Vagina (tissue), 2 donors: Measurements from ENCODE around the gene ZNF423. TPM values are rescaled to one million over a fixed set of nuclear protein-coding genes. Genes with fewer than 3 reads are reported as not detected.

Experiments used
- DNase-seq, 2 donors: peaks; one replicate each; pipeline ENCODE4 v3.0.0-alpha.2; 2017; ENCODE audit errors: extremely low spot score in 2 of 2
- H3K27ac ChIP-seq: fragments of 200-600 bp; sonication (generic); one replicate; pipeline ENCODE4 v1.5.1; 2019
- H3K27me3 ChIP-seq: fragments of 200-600 bp; sonication (generic); one replicate; pipeline ENCODE4 v1.5.1; 2019
- H3K36me3 ChIP-seq, 2 donors: fragments of 200-600 bp; sonication (generic); one replicate each; pipeline ENCODE4 v1.5.1; 2017 to 2019
- H3K4me1 ChIP-seq: fragments of 200-600 bp; sonication (generic); one replicate; pipeline ENCODE4 v1.5.1; 2019
- H3K4me3 ChIP-seq, 2 donors: fragments of 200-600 bp; sonication (generic); 1 replicate in 1 of 2; 2 replicates in 1 of 2; pipeline ENCODE4 v1.5.1; 2016 to 2019
- H3K9me3 ChIP-seq: fragments of 200-600 bp; sonication (generic); one replicate; pipeline ENCODE4 v1.5.1; 2019
- CTCF ChIP-seq, 3 experiments: fragments of 450-650 bp in 2 of 3; fragments of 200-600 bp in 1 of 3; sonication (generic) in 1 of 3; IDR thresholded peaks; one replicate each; pipeline ENCODE4 v1.5.1; 2017 to 2019; ENCODE audit warnings: antibody characterized with exemption in 3 of 3, mild to moderate bottlenecking in 2 of 3, moderate library complexity in 2 of 3
- POLR2A ChIP-seq, 2 donors: fragments of 450-650 bp; IDR thresholded peaks; one replicate each; pipeline ENCODE4 v1.6.1; 2017; ENCODE audit warnings: antibody characterized with exemption in 2 of 2, mild to moderate bottlenecking in 2 of 2, moderate library complexity in 2 of 2
- POLR2AphosphoS5 ChIP-seq, 2 donors: sonication (generic); formaldehyde crosslinking; IDR thresholded peaks; one replicate each; pipeline ENCODE4 v1.9.0; 2017; ENCODE audit warnings: antibody characterized with exemption in 2 of 2, mild to moderate bottlenecking in 2 of 2, low read depth in 1 of 2; ENCODE audit not compliant: insufficient read depth in 1 of 2
- intact Hi-C: fragments of 100-400 bp; cut with DNase I; formaldehyde crosslinking; loops from one replicate; pipeline ENCODE4 v1.15.1; 2023
- total RNA-seq: library from RNA; depleted of rRNA; stranded (reverse); fragments of >200 nt; gene quantifications from one replicate; pipeline ENCODE4 v1.2.3, GENCODE V29; 2016

The ZNF423 gene
- total RNA-seq, 1 donor from 2014 or later: 10.3 TPM

DNA sequence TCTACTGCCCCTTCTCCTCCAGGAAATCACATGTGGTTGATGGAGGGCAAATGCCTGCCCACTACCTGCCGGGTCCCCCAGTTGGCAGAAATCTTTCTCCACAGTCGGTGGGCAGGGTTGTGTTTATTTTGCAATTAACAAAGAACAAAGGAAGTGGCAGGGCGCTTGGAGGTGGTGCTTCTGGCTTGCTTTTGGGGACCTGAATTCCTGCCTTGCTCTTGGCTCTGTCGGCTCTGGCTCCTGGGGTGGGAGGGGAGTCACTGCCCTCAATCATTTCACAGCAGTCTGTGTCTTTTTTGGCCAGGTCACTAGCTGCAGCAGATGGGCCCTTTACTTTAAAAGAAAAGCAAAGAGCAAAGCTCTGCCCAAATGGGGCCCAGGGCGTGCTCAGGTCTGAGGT is 413.1 kb downstream of the ZNF423 start:
- intact Hi-C loops: no loop called here
- no peak for TF ChIP-seq POLR2A (IDR thresholded peaks at IDR 0.05)
- no peak for TF ChIP-seq POLR2AphosphoS5 (IDR thresholded peaks at IDR 0.05; ENCODE audit: insufficient read depth in 1 of 2, low read depth in 1 of 2)
- TF ChIP-seq CTCF (IDR thresholded peaks at IDR 0.05): no peak
- Histone ChIP-seq H3K27ac (no peak overlapping the region), H3K36me3 (no peaks in the 10 kb centered on the region), H3K4me3 (no peak overlapping the region), H3K9me3 (no peaks in the 10 kb centered on the region), H3K4me1 (no peaks in the 10 kb centered on the region), H3K27me3 (no peaks in the 10 kb centered on the region)
- no peak for DNase-seq

GRCh38 chr16:49441366-49441780 is 414.5 kb downstream of the ZNF423 start:
- no peaks in the 10 kb centered on the region for H3K27me3 ChIP-seq
- H3K9me3 ChIP-seq: no peaks in the 10 kb centered on the region
- TF ChIP-seq POLR2A (IDR thresholded peaks at IDR 0.05) (no peak), POLR2AphosphoS5 (IDR thresholded peaks at IDR 0.05; ENCODE audit: insufficient read depth in 1 of 2, low read depth in 1 of 2) (no peak), CTCF (IDR thresholded peaks at IDR 0.05) (no peak)
- no peaks in the 10 kb centered on the region for H3K36me3 ChIP-seq
- intact Hi-C loops: no loop called here
- no peak overlapping the region for H3K27ac ChIP-seq
- H3K4me1 ChIP-seq: no peaks in the 10 kb centered on the region
- DNase-seq: no peak
- H3K4me3 ChIP-seq: no peak overlapping the region

DNA sequence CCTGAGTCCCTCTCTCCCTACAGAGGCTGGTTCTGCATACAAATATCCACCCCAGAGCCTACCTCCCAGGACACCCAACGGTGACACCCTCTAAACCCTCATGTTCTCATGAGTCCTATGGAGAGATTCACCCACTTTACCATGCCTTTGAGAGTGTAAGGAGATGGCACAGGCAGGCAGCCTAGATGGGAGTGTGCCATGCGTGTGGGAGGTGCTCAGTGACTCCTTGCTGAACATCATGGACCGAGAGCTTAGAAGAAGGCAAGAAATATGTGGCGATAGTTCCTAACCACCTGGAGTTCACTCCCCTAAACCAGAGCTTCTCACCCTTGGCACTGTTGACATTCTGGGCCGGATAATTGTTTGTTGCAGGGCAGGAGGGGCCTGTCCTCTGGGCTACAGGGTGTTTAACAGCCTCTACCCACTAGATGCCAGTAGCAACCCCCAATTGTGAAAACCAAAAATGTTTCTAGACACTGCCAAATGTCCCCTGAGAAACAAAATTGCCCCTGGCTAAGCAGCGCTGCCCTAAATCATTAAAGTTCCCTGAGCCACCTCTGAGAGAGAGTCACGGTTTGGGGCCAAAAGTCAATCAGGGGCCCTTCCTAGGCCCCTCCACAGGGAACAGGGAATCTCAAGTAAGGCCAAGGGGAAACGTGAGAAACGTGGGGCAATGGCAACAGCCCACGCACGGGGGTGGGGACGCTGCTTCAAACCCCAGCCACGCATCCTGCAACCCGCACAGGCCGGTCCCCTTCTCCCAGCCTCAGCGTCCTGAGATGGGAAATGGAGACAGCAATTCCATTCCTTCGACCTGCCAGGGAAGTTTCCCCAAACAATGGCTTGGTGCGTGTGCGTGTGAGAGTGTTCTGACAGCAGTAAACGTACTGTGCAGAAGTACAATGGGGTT is 415.5 kb downstream of the ZNF423 start:
- Histone ChIP-seq H3K4me1 (no peaks in the 10 kb centered on the region), H3K36me3 (no peaks in the 10 kb centered on the region), H3K4me3 (no peak overlapping the region), H3K9me3 (no peaks in the 10 kb centered on the region), H3K27me3 (no peaks in the 10 kb centered on the region), H3K27ac (no peak overlapping the region)
- intact Hi-C loops: no loop called here
- TF ChIP-seq POLR2AphosphoS5 (IDR thresholded peaks at IDR 0.05; ENCODE audit: insufficient read depth in 1 of 2, low read depth in 1 of 2): no peak
- TF ChIP-seq CTCF (IDR thresholded peaks at IDR 0.05): no peak
- TF ChIP-seq POLR2A (IDR thresholded peaks at IDR 0.05): no peak
- DNase-seq: no peak

GRCh38 chr16:49439676-49440075 is 416.2 kb downstream of the ZNF423 start:
- no peaks in the 10 kb centered on the region for H3K36me3 ChIP-seq
- H3K9me3 ChIP-seq: no peaks in the 10 kb centered on the region
- no peak for TF ChIP-seq CTCF (IDR thresholded peaks at IDR 0.05)
- TF ChIP-seq POLR2A (IDR thresholded peaks at IDR 0.05): no peak
- no peak for TF ChIP-seq POLR2AphosphoS5 (IDR thresholded peaks at IDR 0.05; ENCODE audit: insufficient read depth in 1 of 2, low read depth in 1 of 2)
- no peak overlapping the region for H3K27ac ChIP-seq
- H3K4me3 ChIP-seq: no peak overlapping the region
- no peak for DNase-seq
- no peaks in the 10 kb centered on the region for H3K27me3 ChIP-seq
- no peaks in the 10 kb centered on the region for H3K4me1 ChIP-seq
- intact Hi-C loops: no loop called here

DNA sequence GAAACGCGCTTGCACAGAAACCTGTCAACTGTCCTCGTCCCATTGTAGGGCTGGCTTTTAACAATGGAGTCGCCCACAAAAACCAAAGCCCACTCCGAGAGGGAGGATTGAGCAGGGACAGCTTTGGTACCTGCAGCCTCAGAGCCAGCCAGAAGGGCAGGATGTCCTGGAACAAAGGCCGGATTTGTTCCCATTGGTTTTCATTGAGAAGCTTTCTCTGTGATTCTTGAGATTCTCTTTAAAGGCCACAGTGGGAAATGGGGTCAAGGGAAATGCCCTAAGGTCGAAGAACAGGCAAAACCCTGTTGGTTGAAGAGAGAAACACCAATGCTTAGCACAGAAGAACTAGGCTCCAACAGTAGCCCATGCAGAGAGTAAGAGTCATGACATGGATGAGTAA is 416.9 kb downstream of the ZNF423 start:
- Histone ChIP-seq H3K36me3 (no peaks in the 10 kb centered on the region), H3K9me3 (no peaks in the 10 kb centered on the region), H3K27ac (no peak overlapping the region), H3K4me3 (no peak overlapping the region), H3K4me1 (no peaks in the 10 kb centered on the region), H3K27me3 (no peaks in the 10 kb centered on the region)
- intact Hi-C loops: no loop called here
- TF ChIP-seq POLR2AphosphoS5 (IDR thresholded peaks at IDR 0.05; ENCODE audit: insufficient read depth in 1 of 2, low read depth in 1 of 2) (no peak), CTCF (IDR thresholded peaks at IDR 0.05) (no peak), POLR2A (IDR thresholded peaks at IDR 0.05) (no peak)
- no peak for DNase-seq
